ENCODE data around the gene EML6.

DNA sequence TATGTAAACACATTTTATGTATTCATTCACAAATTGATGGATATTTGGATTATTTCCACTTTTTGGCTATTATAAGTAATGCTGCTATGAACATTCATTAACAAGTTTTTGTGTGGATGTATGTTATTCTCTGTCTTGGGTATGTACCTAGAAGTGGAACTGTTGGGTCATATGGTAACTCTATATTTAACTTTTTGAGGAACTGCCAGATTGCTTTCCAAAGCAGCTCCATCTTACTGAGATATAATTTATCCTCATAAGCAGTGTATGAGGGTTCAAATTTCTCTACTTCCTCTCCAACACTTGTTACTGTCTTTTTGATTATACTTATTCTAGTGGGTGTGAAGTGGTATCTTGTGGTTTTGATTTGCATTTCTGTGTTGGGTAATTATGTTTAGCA lies 7.1 kb upstream of the EML6 start:
- TF ChIP-seq, protein P1, sequence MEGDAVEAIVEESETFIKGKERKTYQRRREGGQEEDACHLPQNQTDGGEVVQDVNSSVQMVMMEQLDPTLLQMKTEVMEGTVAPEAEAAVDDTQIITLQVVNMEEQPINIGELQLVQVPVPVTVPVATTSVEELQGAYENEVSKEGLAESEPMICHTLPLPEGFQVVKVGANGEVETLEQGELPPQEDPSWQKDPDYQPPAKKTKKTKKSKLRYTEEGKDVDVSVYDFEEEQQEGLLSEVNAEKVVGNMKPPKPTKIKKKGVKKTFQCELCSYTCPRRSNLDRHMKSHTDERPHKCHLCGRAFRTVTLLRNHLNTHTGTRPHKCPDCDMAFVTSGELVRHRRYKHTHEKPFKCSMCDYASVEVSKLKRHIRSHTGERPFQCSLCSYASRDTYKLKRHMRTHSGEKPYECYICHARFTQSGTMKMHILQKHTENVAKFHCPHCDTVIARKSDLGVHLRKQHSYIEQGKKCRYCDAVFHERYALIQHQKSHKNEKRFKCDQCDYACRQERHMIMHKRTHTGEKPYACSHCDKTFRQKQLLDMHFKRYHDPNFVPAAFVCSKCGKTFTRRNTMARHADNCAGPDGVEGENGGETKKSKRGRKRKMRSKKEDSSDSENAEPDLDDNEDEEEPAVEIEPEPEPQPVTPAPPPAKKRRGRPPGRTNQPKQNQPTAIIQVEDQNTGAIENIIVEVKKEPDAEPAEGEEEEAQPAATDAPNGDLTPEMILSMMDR (IDR thresholded peaks at IDR 0.05; ENCODE audit: low read depth, low read length), result no peak
- TF ChIP-seq EZH2phosphoT487 (IDR thresholded peaks at IDR 0.05; ENCODE audit: low read depth), result no peak
